ENCODE data around the gene RMND1.

DNA sequence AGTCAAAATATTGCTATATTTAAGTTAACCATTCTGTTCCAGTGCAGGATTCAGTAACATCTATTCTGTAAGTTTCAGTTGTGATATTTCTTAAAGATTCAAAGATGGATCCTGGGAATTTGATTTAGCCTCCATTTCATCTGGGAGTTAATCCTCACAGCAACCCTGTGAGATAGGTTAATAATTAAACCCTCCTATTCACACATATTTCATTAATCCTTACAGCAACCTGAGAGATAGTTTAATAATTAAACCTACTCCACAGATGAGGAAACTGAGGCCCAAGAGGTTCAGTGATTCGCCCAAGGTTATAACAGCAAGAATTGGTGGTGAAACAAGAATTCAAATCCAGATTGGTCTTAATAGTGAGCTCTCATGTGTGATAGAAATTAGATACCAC lies 49.7 kb downstream of the RMND1 start:
- TF ChIP-seq CTCF (IDR thresholded peaks at IDR 0.05; ENCODE audit: low read depth, low read length) (no peak), EZH2phosphoT487 (IDR thresholded peaks at IDR 0.05; ENCODE audit: low read depth) (no peak)
